Measurements from ENCODE around the gene PNRC1.
A peak's percentile ranks its signal among the peaks of the same experiment; 100 is the strongest.

Gene PNRC1

GRCh38 chr6:89069536-89070163 is 10.9 kb upstream of the PNRC1 start:
- TF ChIP-seq CTCF (IDR thresholded peaks at IDR 0.05; ENCODE audit: low read depth, low read length, missing control alignments) = no peak
- H3K4me3 ChIP-seq (replicated peaks; ENCODE audit: low read depth, low read length) = no peak overlapping the region
- DNase-seq (ENCODE audit: extremely low read depth, low read depth) = no peak

GRCh38 chr6:89071036-89071435 is 9.5 kb upstream of the PNRC1 start:
- no peak for DNase-seq (ENCODE audit: extremely low read depth, low read depth)
- H3K4me3 ChIP-seq (replicated peaks; ENCODE audit: low read depth, low read length) = no peak overlapping the region
- no peak for TF ChIP-seq CTCF (IDR thresholded peaks at IDR 0.05; ENCODE audit: low read depth, low read length, missing control alignments)

- no peak for DNase-seq (ENCODE audit: extremely low read depth, low read depth)
- no peak overlapping the region for H3K4me3 ChIP-seq (replicated peaks; ENCODE audit: low read depth, low read length)
- no peak for TF ChIP-seq CTCF (IDR thresholded peaks at IDR 0.05; ENCODE audit: low read depth, low read length, missing control alignments)
These were observed 7.4 kb upstream of the PNRC1 start for GRCh38 chr6:89073014-89073620.

GRCh38 chr6:89073840-89074239 is 6.7 kb upstream of the PNRC1 start:
- no peak for TF ChIP-seq CTCF (IDR thresholded peaks at IDR 0.05; ENCODE audit: low read depth, low read length, missing control alignments)
- H3K4me3 ChIP-seq (replicated peaks; ENCODE audit: low read depth, low read length) = no peak overlapping the region
- DNase-seq (ENCODE audit: extremely low read depth, low read depth) = no peak

GRCh38 chr6:89079511-89080234 is 878 bp upstream of the PNRC1 start:
- peak overlapping the region; percentile 91 for H3K4me3 ChIP-seq (replicated peaks; ENCODE audit: low read depth, low read length)
- DNase-seq (ENCODE audit: extremely low read depth, low read depth) = no peak
- no peak for TF ChIP-seq CTCF (IDR thresholded peaks at IDR 0.05; ENCODE audit: low read depth, low read length, missing control alignments)

- no peak for TF ChIP-seq CTCF (IDR thresholded peaks at IDR 0.05; ENCODE audit: low read depth, low read length, missing control alignments)
- peak overlapping the region; percentile 91 for H3K4me3 ChIP-seq (replicated peaks; ENCODE audit: low read depth, low read length)
- DNase-seq (ENCODE audit: extremely low read depth, low read depth) = no peak
These were observed 525 bp downstream of the PNRC1 start for GRCh38 chr6:89081129-89081422.

Data from HFF-Myc (cell line).